ENCODE measurements around the gene ACOT9.

DNA sequence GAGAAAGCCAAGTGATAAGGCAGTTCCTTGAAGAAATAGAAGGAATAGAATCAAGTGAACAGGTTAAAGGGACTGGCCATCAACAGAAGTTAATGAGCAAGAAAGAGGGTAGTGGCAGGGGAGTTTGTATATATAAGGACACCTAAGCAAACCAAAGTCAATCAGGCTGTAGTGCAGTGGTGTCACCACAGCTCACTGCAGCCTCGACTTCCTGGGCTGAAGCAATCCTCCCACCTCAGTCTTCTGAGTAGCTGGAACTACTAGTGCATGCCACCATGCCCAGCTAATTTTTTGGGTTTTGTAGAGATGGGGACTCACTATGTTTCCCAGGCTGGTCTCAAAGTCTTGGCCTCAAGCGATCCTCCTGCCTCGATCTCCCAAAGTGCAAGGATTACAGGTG lies 15.9 kb downstream of the ACOT9 start:
- TF ChIP-seq EZH2phosphoT487 (IDR thresholded peaks at IDR 0.05; ENCODE audit: unreplicated experiment) (no peak), CREB1 (CRISPR knock-in tag; IDR thresholded peaks at IDR 0.05; ENCODE audit: low read depth) (no peak), EZH2 (IDR thresholded peaks at IDR 0.05; ENCODE audit: low read depth, unreplicated experiment) (no peak), POLR2AphosphoS5 (IDR thresholded peaks at IDR 0.05; ENCODE audit: low read depth) (no peak)
- TF ChIP-seq, protein P1, sequence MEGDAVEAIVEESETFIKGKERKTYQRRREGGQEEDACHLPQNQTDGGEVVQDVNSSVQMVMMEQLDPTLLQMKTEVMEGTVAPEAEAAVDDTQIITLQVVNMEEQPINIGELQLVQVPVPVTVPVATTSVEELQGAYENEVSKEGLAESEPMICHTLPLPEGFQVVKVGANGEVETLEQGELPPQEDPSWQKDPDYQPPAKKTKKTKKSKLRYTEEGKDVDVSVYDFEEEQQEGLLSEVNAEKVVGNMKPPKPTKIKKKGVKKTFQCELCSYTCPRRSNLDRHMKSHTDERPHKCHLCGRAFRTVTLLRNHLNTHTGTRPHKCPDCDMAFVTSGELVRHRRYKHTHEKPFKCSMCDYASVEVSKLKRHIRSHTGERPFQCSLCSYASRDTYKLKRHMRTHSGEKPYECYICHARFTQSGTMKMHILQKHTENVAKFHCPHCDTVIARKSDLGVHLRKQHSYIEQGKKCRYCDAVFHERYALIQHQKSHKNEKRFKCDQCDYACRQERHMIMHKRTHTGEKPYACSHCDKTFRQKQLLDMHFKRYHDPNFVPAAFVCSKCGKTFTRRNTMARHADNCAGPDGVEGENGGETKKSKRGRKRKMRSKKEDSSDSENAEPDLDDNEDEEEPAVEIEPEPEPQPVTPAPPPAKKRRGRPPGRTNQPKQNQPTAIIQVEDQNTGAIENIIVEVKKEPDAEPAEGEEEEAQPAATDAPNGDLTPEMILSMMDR (conservative IDR thresholded peaks at IDR 0.05; ENCODE audit: low read depth in 2 of 2), result no peak
- TF ChIP-seq, protein P2, sequence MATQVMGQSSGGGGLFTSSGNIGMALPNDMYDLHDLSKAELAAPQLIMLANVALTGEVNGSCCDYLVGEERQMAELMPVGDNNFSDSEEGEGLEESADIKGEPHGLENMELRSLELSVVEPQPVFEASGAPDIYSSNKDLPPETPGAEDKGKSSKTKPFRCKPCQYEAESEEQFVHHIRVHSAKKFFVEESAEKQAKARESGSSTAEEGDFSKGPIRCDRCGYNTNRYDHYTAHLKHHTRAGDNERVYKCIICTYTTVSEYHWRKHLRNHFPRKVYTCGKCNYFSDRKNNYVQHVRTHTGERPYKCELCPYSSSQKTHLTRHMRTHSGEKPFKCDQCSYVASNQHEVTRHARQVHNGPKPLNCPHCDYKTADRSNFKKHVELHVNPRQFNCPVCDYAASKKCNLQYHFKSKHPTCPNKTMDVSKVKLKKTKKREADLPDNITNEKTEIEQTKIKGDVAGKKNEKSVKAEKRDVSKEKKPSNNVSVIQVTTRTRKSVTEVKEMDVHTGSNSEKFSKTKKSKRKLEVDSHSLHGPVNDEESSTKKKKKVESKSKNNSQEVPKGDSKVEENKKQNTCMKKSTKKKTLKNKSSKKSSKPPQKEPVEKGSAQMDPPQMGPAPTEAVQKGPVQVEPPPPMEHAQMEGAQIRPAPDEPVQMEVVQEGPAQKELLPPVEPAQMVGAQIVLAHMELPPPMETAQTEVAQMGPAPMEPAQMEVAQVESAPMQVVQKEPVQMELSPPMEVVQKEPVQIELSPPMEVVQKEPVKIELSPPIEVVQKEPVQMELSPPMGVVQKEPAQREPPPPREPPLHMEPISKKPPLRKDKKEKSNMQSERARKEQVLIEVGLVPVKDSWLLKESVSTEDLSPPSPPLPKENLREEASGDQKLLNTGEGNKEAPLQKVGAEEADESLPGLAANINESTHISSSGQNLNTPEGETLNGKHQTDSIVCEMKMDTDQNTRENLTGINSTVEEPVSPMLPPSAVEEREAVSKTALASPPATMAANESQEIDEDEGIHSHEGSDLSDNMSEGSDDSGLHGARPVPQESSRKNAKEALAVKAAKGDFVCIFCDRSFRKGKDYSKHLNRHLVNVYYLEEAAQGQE (IDR thresholded peaks at IDR 0.05; ENCODE audit: unreplicated experiment), result no peak
